Epithelial cell of proximal tubule (primary cell): ENCODE data around the gene MAP1LC3B2. TPM values are rescaled to one million over a fixed set of nuclear protein-coding genes. Genes with fewer than 3 reads are reported as not detected.

Experiments
- DNase-seq: peaks from one replicate; pipeline ENCODE4 v3.0.0-alpha.2; 2011; ENCODE audit warnings: low read depth
- H3K4me3 ChIP-seq: 2 replicates; pipeline ENCODE4 v1.5.1; 2011; ENCODE audit warnings: low read depth, mild to moderate bottlenecking, low read length
- CTCF ChIP-seq: conservative IDR thresholded peaks from 2 replicates; pipeline ENCODE4 v1.5.1; 2012; ENCODE audit warnings: low read depth, mild to moderate bottlenecking, low read length
- total RNA-seq: library from RNA; depleted of rRNA; stranded (reverse); fragments of >200 nt; gene quantifications from 2 replicates; pipeline ENCODE4 v1.2.3, GENCODE V29; 2015

Gene MAP1LC3B2
- total RNA-seq, 1 donor from 2014 or later = not detected

DNA sequence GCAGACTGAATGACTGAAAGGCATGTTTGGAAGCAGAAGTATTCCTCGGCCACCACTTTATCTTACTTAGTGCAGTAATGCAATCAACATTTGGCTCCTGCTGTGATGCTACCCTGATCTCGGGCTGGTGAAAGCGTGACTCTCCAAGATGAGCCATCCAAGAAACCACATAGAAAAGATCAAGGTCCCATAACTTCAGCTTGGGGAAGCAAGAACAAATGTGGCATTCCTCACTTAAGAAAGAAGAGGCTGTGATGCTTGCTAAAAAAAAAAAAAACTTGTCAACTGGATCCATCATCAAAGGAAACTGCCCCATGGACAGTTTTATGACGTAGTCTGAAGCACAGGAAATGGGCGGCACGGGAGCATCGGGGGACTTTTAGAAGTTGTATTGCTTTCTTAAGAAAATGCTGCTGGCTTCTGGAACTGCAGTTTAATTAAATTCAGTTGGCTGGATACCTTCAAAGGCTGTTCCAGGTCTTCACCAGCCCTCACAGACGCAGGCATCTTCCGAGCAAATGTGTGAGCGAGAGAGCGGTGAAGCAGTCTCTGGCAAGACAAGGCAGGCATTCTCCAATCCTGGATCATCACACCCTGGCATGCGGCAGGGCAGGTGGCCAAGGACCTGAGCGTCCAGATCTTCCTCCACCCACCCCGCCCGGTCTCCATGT lies 38.2 kb upstream of the MAP1LC3B2 start:
- TF ChIP-seq CTCF = no peak
- H3K4me3 ChIP-seq = peak overlapping the region; percentile 23
- DNase-seq = no peak

DNA sequence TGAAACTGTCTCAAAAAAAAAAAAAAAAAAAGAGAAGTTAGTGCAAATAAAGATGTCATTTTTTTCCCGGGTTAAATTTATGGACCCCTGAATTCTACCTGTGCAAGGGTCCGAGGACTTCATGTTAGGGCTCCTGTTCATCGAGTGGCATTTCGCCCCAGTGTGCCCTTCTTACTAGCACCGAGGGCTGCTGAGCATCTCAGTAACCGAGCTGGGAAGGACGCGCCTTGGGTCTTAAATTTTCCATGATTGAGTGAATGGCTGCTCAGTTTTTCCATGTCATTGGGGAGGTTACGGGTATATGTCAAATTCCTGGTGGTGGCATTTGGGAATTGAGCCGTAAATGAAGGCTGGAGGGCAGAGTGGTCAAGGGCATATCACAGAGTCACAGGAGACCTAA lies 34.9 kb upstream of the MAP1LC3B2 start:
- H3K4me3 ChIP-seq = no peak overlapping the region
- TF ChIP-seq CTCF = no peak
- DNase-seq = no peak

- DNase-seq = no peak
These were observed 34.2 kb upstream of the MAP1LC3B2 start for GRCh38 chr12:116524964-116525379.

GRCh38 chr12:116525418-116526001 lies 33.7 kb upstream of the MAP1LC3B2 start:
- DNase-seq = no peak
- no peak for TF ChIP-seq CTCF
- peak overlapping the region; percentile 34 for H3K4me3 ChIP-seq

More at GRCh38 chr12:116524964-116525379, 34.2 kb upstream of the MAP1LC3B2 start:
- H3K4me3 ChIP-seq = peak overlapping the region; percentile 31
- TF ChIP-seq CTCF = peak; percentile 25

- no peak for TF ChIP-seq CTCF
- no peak overlapping the region for H3K4me3 ChIP-seq
- DNase-seq = no peak
These were observed 31.1 kb upstream of the MAP1LC3B2 start for GRCh38 chr12:116528065-116528464.

GRCh38 chr12:116528498-116528897 lies 30.7 kb upstream of the MAP1LC3B2 start:
- no peak for DNase-seq
- no peak overlapping the region for H3K4me3 ChIP-seq
- TF ChIP-seq CTCF = no peak

DNA sequence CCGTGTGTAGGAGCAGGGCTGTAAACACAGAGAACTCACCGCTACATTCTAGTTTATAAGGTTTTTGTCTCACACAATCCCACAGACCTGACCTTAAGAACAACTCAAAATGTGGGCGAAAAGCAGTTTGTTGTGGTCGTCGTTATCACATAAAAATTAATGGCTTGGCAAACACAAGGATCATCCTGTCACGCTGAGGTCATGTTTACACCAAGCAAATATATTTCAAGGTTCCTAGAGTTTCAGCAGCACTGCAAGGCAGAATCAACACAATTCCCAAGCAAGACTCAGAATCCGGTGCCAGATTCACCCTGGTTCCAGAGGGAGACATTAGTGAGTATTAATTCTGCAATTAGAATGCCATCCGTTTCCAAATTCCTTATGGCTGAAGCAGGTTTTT lies 30.1 kb upstream of the MAP1LC3B2 start:
- H3K4me3 ChIP-seq = no peak overlapping the region
- no peak for DNase-seq
- no peak for TF ChIP-seq CTCF
